DND-41 (cell line): ENCODE data around the gene MLH1.

Experiments
- CTCF ChIP-seq: IDR thresholded peaks from 2 replicates; pipeline ENCODE4 v1.5.1; 2012; ENCODE audit warnings: borderline replicate concordance, low read length, moderate library complexity, mild to moderate bottlenecking; ENCODE audit not compliant: poor library complexity, severe bottlenecking; ENCODE audit errors: extremely low read depth
- EZH2 ChIP-seq: IDR thresholded peaks from 3 replicates; pipeline ENCODE4 v1.6.1; 2012; ENCODE audit warnings: borderline replicate concordance, low read depth, mild to moderate bottlenecking, moderate library complexity, low read length, inconsistent platforms; ENCODE audit not compliant: severe bottlenecking

- TF ChIP-seq CTCF (no peak), EZH2 (no peak)
Observed at GRCh38 chr3:36989005-36989404, 4.3 kb upstream of the MLH1 start.
